Vagina (tissue), 2 donors: ENCODE results near the gene SEPTIN5. TPM values are rescaled to one million over a fixed set of nuclear protein-coding genes. Genes with fewer than 3 reads are reported as not detected.

ENCODE experiments used
- DNase-seq, 2 donors: peaks; one replicate each; pipeline ENCODE4 v3.0.0-alpha.2; 2017; ENCODE audit errors: extremely low spot score in 2 of 2
- H3K27ac ChIP-seq: fragments of 200-600 bp; sonication (generic); one replicate; pipeline ENCODE4 v1.5.1; 2019
- H3K27me3 ChIP-seq: fragments of 200-600 bp; sonication (generic); one replicate; pipeline ENCODE4 v1.5.1; 2019
- H3K36me3 ChIP-seq, 2 donors: fragments of 200-600 bp; sonication (generic); one replicate each; pipeline ENCODE4 v1.5.1; 2017 to 2019
- H3K4me1 ChIP-seq: fragments of 200-600 bp; sonication (generic); one replicate; pipeline ENCODE4 v1.5.1; 2019
- H3K4me3 ChIP-seq, 2 donors: fragments of 200-600 bp; sonication (generic); 1 replicate in 1 of 2; 2 replicates in 1 of 2; pipeline ENCODE4 v1.5.1; 2016 to 2019
- H3K9me3 ChIP-seq: fragments of 200-600 bp; sonication (generic); one replicate; pipeline ENCODE4 v1.5.1; 2019
- POLR2A ChIP-seq, 2 donors: fragments of 450-650 bp; IDR thresholded peaks; one replicate each; pipeline ENCODE4 v1.6.1; 2017; ENCODE audit warnings: antibody characterized with exemption in 2 of 2, mild to moderate bottlenecking in 2 of 2, moderate library complexity in 2 of 2
- POLR2AphosphoS5 ChIP-seq, 2 donors: sonication (generic); formaldehyde crosslinking; IDR thresholded peaks; one replicate each; pipeline ENCODE4 v1.9.0; 2017; ENCODE audit warnings: antibody characterized with exemption in 2 of 2, mild to moderate bottlenecking in 2 of 2, low read depth in 1 of 2; ENCODE audit not compliant: insufficient read depth in 1 of 2
- intact Hi-C: fragments of 100-400 bp; cut with DNase I; formaldehyde crosslinking; loops from one replicate; pipeline ENCODE4 v1.15.1; 2023
- total RNA-seq: library from RNA; depleted of rRNA; stranded (reverse); fragments of >200 nt; gene quantifications from one replicate; pipeline ENCODE4 v1.2.3, GENCODE V29; 2016
- TF ChIP-seq, protein P1 (sequence below), 3 experiments: fragments of 450-650 bp in 2 of 3; fragments of 200-600 bp in 1 of 3; sonication (generic) in 1 of 3; IDR thresholded peaks; one replicate each; pipeline ENCODE4 v1.5.1; 2017 to 2019; ENCODE audit warnings: antibody characterized with exemption in 3 of 3, mild to moderate bottlenecking in 2 of 3, moderate library complexity in 2 of 3

Gene SEPTIN5
- total RNA-seq, 1 donor from 2014 or later, result 67.3 TPM

DNA sequence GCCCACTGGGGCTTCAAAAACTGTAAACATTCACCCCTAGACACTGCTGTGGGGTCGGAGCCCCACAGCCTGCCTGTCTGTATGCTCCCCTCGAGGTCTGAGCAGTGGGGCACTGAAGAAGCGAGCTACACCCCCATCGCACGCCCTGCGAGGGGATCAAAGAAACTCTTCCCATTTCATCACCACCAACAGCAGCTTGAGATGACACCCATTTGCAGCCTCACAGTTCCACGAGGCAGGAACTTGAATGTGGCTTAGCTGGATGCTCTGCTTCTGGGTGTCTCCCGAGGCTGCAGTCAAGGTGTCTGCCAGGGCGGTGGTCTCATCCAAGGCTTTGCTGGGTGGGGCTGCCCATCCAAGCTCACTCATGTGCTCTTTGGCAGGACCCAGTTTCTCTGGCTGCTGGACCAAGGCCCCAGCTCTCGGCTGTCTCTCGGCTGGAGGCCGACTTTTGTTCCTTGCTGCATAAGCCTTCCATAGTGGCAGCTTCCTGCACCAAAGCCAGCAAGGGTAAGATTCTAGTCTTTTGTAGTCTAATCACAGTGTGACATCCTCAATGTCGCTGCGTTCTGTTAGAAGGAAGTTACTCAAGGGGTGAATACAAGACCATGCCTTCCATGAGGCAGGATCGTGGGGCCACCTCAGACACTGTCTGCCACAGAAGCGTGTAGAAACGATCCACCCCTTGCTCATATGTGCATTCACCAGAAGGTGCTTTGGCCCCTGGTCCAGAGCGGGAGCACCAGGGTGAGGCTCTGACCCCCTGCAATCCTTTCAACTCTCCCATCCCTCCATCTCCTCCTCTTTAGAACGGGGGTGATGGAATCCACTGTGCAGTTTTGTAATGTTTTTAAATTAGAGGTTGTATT lies 46.2 kb upstream of the SEPTIN5 start:
- DNase-seq, result peak in 1 of 2 donors; percentile 74
- no peak overlapping the region for H3K27ac ChIP-seq
- H3K4me3 ChIP-seq, result no peak overlapping the region
- H3K36me3 ChIP-seq, result no peaks in the 10 kb centered on the region
- H3K9me3 ChIP-seq, result no peaks in the 10 kb centered on the region
- peaks cover 11% of the 10 kb centered on the region for H3K4me1 ChIP-seq
- intact Hi-C loops, result no loop called here
- H3K27me3 ChIP-seq, result no peaks in the 10 kb centered on the region
- TF ChIP-seq POLR2A (IDR thresholded peaks at IDR 0.05) (no peak), POLR2AphosphoS5 (IDR thresholded peaks at IDR 0.05; ENCODE audit: insufficient read depth in 1 of 2, low read depth in 1 of 2) (no peak)
- TF ChIP-seq, protein P1, sequence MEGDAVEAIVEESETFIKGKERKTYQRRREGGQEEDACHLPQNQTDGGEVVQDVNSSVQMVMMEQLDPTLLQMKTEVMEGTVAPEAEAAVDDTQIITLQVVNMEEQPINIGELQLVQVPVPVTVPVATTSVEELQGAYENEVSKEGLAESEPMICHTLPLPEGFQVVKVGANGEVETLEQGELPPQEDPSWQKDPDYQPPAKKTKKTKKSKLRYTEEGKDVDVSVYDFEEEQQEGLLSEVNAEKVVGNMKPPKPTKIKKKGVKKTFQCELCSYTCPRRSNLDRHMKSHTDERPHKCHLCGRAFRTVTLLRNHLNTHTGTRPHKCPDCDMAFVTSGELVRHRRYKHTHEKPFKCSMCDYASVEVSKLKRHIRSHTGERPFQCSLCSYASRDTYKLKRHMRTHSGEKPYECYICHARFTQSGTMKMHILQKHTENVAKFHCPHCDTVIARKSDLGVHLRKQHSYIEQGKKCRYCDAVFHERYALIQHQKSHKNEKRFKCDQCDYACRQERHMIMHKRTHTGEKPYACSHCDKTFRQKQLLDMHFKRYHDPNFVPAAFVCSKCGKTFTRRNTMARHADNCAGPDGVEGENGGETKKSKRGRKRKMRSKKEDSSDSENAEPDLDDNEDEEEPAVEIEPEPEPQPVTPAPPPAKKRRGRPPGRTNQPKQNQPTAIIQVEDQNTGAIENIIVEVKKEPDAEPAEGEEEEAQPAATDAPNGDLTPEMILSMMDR (IDR thresholded peaks at IDR 0.05), result no peak

DNA sequence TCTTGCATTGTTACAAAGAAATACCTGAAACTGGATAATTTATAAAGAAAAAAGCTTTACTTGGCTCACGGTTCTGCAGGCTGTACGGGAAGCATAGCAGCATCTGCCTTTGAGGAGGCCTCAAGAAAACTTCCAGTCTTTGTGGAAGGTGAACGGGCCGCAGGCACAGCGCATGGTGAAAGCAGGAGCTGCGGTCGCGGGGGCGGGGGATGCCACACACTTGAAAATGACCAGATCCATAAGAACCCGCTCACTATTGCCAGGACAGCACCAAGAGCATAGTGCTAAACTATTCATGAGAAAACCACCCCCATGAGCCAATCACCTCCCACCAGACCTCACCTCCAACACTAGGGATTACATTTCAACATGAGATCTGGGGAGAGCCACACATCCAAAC lies 45.6 kb upstream of the SEPTIN5 start:
- intact Hi-C loops, result no loop called here
- H3K36me3 ChIP-seq, result no peaks in the 10 kb centered on the region

DNA sequence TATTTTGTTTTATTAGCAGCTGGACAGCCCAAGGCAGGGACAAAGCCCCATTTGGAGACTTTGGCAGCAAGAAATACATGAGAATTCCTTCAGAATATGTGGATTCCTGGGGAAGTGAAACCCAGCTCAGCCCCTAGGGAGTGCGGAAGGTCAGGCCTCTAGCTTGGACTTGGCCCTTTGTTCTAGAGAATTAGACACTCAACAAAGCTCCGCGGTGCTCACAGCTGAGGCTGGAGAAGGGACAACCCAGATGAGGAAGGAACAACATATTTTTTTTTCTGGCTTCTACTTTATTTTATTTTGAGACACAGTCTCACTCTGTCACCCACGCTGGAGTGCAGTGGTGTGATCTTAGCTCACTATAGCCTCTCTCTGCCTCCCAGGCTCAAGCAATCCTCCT lies 44.7 kb upstream of the SEPTIN5 start:
- H3K9me3 ChIP-seq, result no peaks in the 10 kb centered on the region
- intact Hi-C loops, result no loop called here
- H3K27me3 ChIP-seq, result no peaks in the 10 kb centered on the region
- no peaks in the 10 kb centered on the region for H3K36me3 ChIP-seq
- TF ChIP-seq, protein P1 (IDR thresholded peaks at IDR 0.05), result no peak
- TF ChIP-seq POLR2AphosphoS5 (IDR thresholded peaks at IDR 0.05; ENCODE audit: insufficient read depth in 1 of 2, low read depth in 1 of 2) (no peak), POLR2A (IDR thresholded peaks at IDR 0.05) (no peak)
- no peak overlapping the region for H3K4me3 ChIP-seq
- H3K4me1 ChIP-seq, result no peaks in the 10 kb centered on the region
- no peak overlapping the region for H3K27ac ChIP-seq
- no peak for DNase-seq

More for the DNA sequence above, 45.6 kb upstream of the SEPTIN5 start:
- Histone ChIP-seq H3K4me1 (peaks cover 7% of the 10 kb centered on the region), H3K27me3 (no peaks in the 10 kb centered on the region), H3K4me3 (no peak overlapping the region), H3K27ac (no peak overlapping the region), H3K9me3 (no peaks in the 10 kb centered on the region)
- peak in 1 of 2 donors; percentile 32 for DNase-seq
- no peak for TF ChIP-seq POLR2A (IDR thresholded peaks at IDR 0.05)
- TF ChIP-seq, protein P1 (IDR thresholded peaks at IDR 0.05), result no peak
- TF ChIP-seq POLR2AphosphoS5 (IDR thresholded peaks at IDR 0.05; ENCODE audit: insufficient read depth in 1 of 2, low read depth in 1 of 2), result no peak

DNA sequence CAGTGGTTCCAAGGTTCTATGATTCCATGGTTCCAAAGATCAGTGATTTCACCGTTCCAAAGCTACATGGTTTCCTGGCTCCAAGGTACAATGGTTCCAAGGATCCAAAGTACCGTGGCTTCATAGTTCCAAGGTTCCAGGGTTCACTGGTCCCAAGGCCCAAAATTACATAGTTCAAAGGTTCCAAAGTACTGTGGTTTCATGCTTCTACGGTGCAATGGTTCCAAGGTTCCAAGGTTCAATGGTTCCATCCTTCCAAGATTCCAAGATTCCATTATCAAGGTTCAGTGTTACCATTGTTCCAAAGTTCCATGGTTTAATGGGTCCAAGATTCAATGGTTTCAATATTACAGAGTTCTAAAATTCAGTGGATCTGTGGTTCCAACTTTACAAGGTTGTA lies 43.0 kb upstream of the SEPTIN5 start:
- no peaks in the 10 kb centered on the region for H3K27me3 ChIP-seq
- H3K4me1 ChIP-seq, result no peaks in the 10 kb centered on the region
- DNase-seq, result no peak
- no peak overlapping the region for H3K4me3 ChIP-seq
- no peak overlapping the region for H3K27ac ChIP-seq
- H3K36me3 ChIP-seq, result no peaks in the 10 kb centered on the region
- intact Hi-C loops, result no loop called here
- H3K9me3 ChIP-seq, result no peaks in the 10 kb centered on the region
- TF ChIP-seq POLR2A (IDR thresholded peaks at IDR 0.05) (no peak), POLR2AphosphoS5 (IDR thresholded peaks at IDR 0.05; ENCODE audit: insufficient read depth in 1 of 2, low read depth in 1 of 2) (no peak)
- TF ChIP-seq, protein P1 (IDR thresholded peaks at IDR 0.05), result no peak
